Measurements from ENCODE around the gene IGSF10.

Gene IGSF10

DNA sequence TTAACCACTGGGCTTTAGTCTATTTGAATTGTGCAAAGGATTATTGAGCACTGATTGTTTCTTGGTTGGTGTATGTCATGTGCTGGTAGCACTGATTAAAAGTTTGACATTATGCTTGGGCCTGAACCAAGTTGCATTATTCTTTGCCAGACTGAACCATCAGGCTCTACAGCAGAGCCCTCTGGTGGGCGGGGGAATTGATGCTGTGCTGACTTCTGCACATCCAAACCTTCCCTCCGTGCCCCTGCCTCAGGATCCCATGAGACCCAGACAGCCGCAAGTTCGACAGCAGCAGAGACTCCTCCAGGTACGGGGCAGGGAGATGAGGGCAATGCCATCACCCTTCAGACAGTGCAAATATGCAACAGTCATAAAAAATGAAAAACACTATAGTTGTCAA is 47.9 kb downstream of the IGSF10 start:
- no peak for DNase-seq
